HepG2 (cell line): ENCODE measurements around the gene MFNG. TPM values are rescaled to one million over a fixed set of nuclear protein-coding genes. Genes with fewer than 3 reads are reported as not detected.

Source experiments
- BATF2 ChIP-seq: sonication (generic); formaldehyde crosslinking; IDR thresholded peaks from 2 replicates; pipeline ENCODE4 v1.8.0; 2022; ENCODE audit warnings: mild to moderate bottlenecking, missing genetic modification reagents, moderate library complexity
- EHMT2 ChIP-seq: fragments of 200-600 bp; sonication (generic); IDR thresholded peaks from 2 replicates; pipeline ENCODE4 v1.7.0; 2017; ENCODE audit warnings: antibody characterized with exemption, low read depth, low read length, borderline replicate concordance
- HNF4A ChIP-seq: sonication (generic); formaldehyde crosslinking; IDR thresholded peaks from 2 replicates; pipeline ENCODE4 v1.4.0; 2020; ENCODE audit warnings: missing genetic modification reagents
- KAT7 ChIP-seq: IDR thresholded peaks from 2 replicates; pipeline ENCODE4 v1.6.1; 2018; ENCODE audit warnings: borderline replicate concordance, missing compliant biosample characterization
- KIAA2018 ChIP-seq: sonication (generic); formaldehyde crosslinking; IDR thresholded peaks from 2 replicates; pipeline ENCODE4 v1.5.0; 2020; ENCODE audit warnings: mild to moderate bottlenecking, missing genetic modification reagents, borderline replicate concordance
- MYNN ChIP-seq: sonication (generic); formaldehyde crosslinking; IDR thresholded peaks from 2 replicates; pipeline ENCODE4 v1.4.0; 2020; ENCODE audit warnings: mild to moderate bottlenecking, low read depth, missing genetic modification reagents
- NFATC3 ChIP-seq: sonication (generic); formaldehyde crosslinking; IDR thresholded peaks from 2 replicates; pipeline ENCODE4 v1.5.1; 2020; ENCODE audit warnings: mild to moderate bottlenecking, missing genetic modification reagents
- NFE2L2 ChIP-seq: fragments of 150-350 bp; IDR thresholded peaks from 2 replicates; pipeline ENCODE4 v1.6.1; 2014; ENCODE audit warnings: low read length
- NFRKB ChIP-seq: fragments of 450-650 bp; IDR thresholded peaks from 2 replicates; pipeline ENCODE4 v1.6.1; 2017
- NR2F1 ChIP-seq, 2 experiments: fragments of 450-650 bp in 1 of 2; formaldehyde crosslinking in 1 of 2; IDR thresholded peaks; 2 replicates each; pipeline versions ENCODE4 v1.5.0 to v1.6.1; 2016 to 2020; ENCODE audit warnings: mild to moderate bottlenecking in 1 of 2, missing compliant biosample characterization in 1 of 2, missing genetic modification reagents in 1 of 2, moderate library complexity in 1 of 2
- NR2F2 ChIP-seq: IDR thresholded peaks from 2 replicates; pipeline ENCODE4 v1.6.1; 2012; ENCODE audit warnings: low read depth, inconsistent platforms, borderline replicate concordance
- RBM22 ChIP-seq: fragments of 200-400 bp; formaldehyde crosslinking; optimal IDR thresholded peaks from 2 replicates; pipeline ENCODE3; 2017; ENCODE audit warnings: mild to moderate bottlenecking, low read length, moderate library complexity
- SMYD3 ChIP-seq: sonication (generic); formaldehyde crosslinking; IDR thresholded peaks from 2 replicates; pipeline ENCODE4 v1.8.1; 2023; ENCODE audit warnings: mild to moderate bottlenecking, missing genetic modification reagents
- SP1 ChIP-seq, 2 experiments: fragments of 450-650 bp in 1 of 2; sonication (generic) in 1 of 2; formaldehyde crosslinking in 1 of 2; IDR thresholded peaks; 2 replicates each; pipeline versions ENCODE4 v1.4.0 to v1.6.1; 2016 to 2020; ENCODE audit warnings: missing genetic modification reagents in 1 of 2
- U2AF1 ChIP-seq: fragments of 200-400 bp; formaldehyde crosslinking; optimal IDR thresholded peaks from 2 replicates; pipeline ENCODE3; 2017; ENCODE audit warnings: mild to moderate bottlenecking, low read depth, low read length
- ZFP82 ChIP-seq: sonication (generic); formaldehyde crosslinking; IDR thresholded peaks from 2 replicates; pipeline ENCODE4 v1.5.1; 2020; ENCODE audit warnings: mild to moderate bottlenecking, missing genetic modification reagents, borderline replicate concordance
- ZNF180 ChIP-seq: sonication (generic); formaldehyde crosslinking; IDR thresholded peaks from 2 replicates; pipeline ENCODE4 v1.4.0; 2020; ENCODE audit warnings: low read depth, missing genetic modification reagents, borderline replicate concordance
- ZNF232 ChIP-seq: sonication (generic); formaldehyde crosslinking; IDR thresholded peaks from 2 replicates; pipeline ENCODE4 v1.4.0; 2020; ENCODE audit warnings: missing genetic modification reagents, borderline replicate concordance
- ZNF562 ChIP-seq: sonication (generic); formaldehyde crosslinking; IDR thresholded peaks from 2 replicates; pipeline ENCODE4 v1.8.0; 2022; ENCODE audit warnings: missing genetic modification reagents, borderline replicate concordance
- ZNF678 ChIP-seq: sonication (generic); formaldehyde crosslinking; IDR thresholded peaks from 2 replicates; pipeline ENCODE4 v1.4.0; 2020; ENCODE audit warnings: mild to moderate bottlenecking, missing genetic modification reagents
- ZNF7 ChIP-seq: IDR thresholded peaks from 2 replicates; pipeline ENCODE4 v1.6.1; 2016; ENCODE audit warnings: missing biosample characterization, missing genetic modification reagents
- ZNF737 ChIP-seq: sonication (generic); formaldehyde crosslinking; IDR thresholded peaks from 2 replicates; pipeline ENCODE4 v1.5.0; 2020; ENCODE audit warnings: missing genetic modification reagents, mild to moderate bottlenecking, borderline replicate concordance
- polyA plus RNA-seq, 8 experiments: library from polyadenylated mRNA; depleted of rRNA in 3 of 8; stranded (reverse) in 7 of 8; unstranded in 1 of 8; fragments of >200 nt; fragmentation: Illumina TruSeq in 4 of 8; extraction: Trizol in 4 of 8; gene quantifications; 2 replicates each; pipeline versions ENCODE4 v1.2.1 to v1.2.3, GENCODE V29; 2011 to 2016; ENCODE audit warnings: low read depth in 4 of 8, missing spikeins in 1 of 8, mixed read lengths in 1 of 8; ENCODE audit not compliant: insufficient read depth in 1 of 8
- total RNA-seq, 5 experiments: library from RNA; depleted of rRNA; stranded (reverse); fragments of >200 nt; fragmentation: Illumina TruSeq; extraction: Trizol; gene quantifications; 2 replicates each; pipeline ENCODE4 v1.2.3, GENCODE V29; 2016; ENCODE audit warnings: low read depth in 1 of 5

MFNG gene
- total and polyA plus RNA-seq, 2 of the 13 experiments (the other 11 are each of a cell fraction or from before 2014, with no cell fraction given) = 1.0 to 11.7 TPM

GRCh38 chr22:37488337-37489135, 2.4 kb upstream of the MFNG start (continued):
- TF ChIP-seq NR2F1 (CRISPR knock-in tag; IDR thresholded peaks at IDR 0.05) (no peak), ZNF180 (CRISPR knock-in tag) (no peak), MYNN (CRISPR knock-in tag) (no peak), RBM22 (peak; percentile 53), EHMT2 (no peak), HNF4A (CRISPR knock-in tag) (peak; percentile 43; the same call in 1 of the 2 replicates), BATF2 (CRISPR knock-in tag) (no peak), U2AF1 (no peak), NR2F2 (no peak), ZNF562 (CRISPR knock-in tag) (no peak), NFE2L2 (no peak), NFRKB (no peak), ZNF737 (no peak), SP1 (IDR thresholded peaks at IDR 0.05) (no peak), SP1 (CRISPR knock-in tag; IDR thresholded peaks at IDR 0.05) (no peak), NFATC3 (CRISPR knock-in tag) (no peak), KAT7 (CRISPR knock-in tag) (no peak), ZNF232 (CRISPR knock-in tag) (peak; percentile 14; the same call in 1 of the 2 replicates), ZNF678 (CRISPR knock-in tag) (no peak), SMYD3 (CRISPR knock-in tag) (no peak), ZNF7 (CRISPR knock-in tag) (no peak), ZFP82 (CRISPR knock-in tag) (no peak), KIAA2018 (no peak; the same call in 1 of the 2 replicates)
